ENCODE measurements around the gene METTL22.
"Not testable (repeated sequence)": the region's sequence is repeated elsewhere in the genome, so short reads cannot be mapped to it uniquely, and the experiment has no call there.

The METTL22 gene

DNA sequence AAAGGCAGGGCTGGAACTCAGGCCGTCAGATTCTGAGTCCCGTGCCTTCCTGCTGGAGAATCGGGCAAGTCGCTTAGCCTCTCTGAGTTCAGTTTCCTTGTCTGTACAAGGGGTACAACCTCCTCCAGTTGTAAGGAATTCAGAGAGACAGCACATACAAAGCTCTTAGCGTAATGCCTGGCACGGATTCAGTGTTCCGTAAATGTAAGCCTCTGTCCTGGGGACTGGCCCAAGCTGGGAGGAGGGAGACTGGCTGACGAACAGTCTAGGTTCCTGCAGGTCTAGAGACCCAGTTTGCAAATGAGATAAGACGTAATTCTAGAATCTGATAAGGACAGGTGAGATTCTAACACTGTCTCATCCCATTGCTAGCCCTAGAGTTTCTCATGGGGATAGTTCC is 9.9 kb downstream of the METTL22 start:
- no peak for DNase-seq (ENCODE audit: low read depth in 1 of 2, low spot score in 1 of 2)

DNA sequence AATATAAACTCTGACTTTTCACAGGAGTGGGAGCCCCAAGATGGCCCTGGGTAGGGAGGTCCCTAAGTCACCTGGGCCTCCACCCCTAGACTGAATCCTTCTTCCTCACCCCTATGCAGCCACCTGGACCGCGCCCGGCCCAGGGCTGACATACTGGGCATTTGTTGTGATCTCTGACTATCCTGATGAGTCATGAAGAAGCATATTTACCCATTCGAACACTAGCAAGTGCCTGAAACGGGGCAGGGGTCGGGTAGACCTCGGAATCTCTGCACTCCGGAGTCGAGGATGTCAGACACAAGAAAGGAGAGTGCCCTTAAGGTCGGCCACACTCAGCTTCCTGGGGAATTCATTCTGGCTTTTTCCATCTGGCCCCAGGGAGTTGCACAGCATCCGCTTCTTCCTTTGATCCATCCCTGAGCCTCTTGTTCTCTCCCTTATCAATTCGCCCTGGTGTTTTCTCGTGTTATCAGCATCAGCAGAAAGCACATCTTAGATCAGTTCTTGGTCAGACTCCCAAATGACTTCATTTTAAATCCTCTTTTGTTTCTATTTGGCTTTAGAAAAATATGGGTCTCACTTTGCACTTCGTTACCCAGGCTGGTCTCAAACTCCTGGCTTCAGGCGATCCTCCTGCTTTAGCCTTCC is 10.4 kb downstream of the METTL22 start:
- no peak for DNase-seq (ENCODE audit: low read depth in 1 of 2, low spot score in 1 of 2)

DNA sequence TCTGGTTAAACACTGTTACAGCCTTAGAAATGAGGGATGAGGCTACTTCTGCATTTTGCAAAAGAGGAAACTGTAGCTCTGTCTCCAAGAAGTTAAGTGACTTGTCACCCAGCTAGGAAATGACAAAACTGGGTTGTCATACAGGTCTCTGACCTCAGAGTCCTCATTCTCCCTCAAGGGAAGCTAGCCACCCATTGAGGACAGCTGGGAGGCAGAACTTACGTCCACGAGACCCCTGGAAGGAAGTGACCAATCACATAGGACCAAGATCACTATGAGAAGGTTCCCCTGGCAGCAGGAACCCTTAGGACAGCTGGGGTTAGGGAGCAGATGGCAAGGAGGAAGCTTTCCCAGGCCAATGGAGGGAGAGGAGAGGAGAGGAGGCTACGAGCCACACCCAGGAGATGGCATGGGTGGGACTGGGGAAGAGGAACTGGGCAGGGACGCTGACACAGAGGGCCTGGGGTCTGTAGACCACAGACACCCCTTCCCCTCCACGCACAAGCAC is 11.2 kb downstream of the METTL22 start:
- DNase-seq (ENCODE audit: low read depth in 1 of 2, low spot score in 1 of 2): no peak

DNA sequence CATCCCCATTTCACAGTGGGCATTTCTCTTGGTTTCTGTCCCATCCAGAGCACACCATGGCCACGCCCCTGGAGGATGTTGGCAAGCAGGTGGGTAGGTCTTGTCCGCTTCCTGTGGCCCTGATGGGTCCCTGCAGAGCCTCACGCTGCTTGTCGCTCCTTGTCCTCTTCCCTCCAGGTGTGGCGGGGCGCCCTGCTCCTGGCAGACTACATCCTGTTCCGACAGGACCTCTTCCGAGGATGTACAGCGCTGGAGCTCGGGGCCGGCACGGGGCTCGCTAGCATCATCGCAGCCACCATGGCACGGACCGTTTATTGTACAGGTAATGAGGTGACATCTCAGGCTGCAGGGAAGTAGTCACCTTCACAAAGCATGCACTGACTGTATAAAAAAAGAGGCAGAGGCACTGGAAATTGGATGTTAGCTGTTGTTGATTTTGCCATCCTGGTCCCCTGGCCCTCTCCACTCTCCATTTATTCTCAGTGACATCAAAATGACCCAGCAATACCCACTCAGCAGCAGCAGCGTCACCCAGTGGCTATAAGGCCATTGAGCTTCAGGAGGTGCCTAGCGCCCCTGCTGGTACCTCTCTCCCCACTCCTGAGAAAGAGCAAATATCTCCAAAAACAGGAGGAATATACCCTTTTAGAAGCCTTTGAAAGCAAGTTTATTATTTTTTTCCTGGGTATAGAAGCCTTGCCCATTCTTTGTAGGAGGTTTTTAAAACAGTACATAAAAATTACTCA is 13.7 kb downstream of the METTL22 start:
- no peak for DNase-seq (ENCODE audit: low read depth in 1 of 2, low spot score in 1 of 2)

GRCh38 chr16:8639694-8640093 is 18.2 kb downstream of the METTL22 start:
- DNase-seq (ENCODE audit: low read depth in 1 of 2, low spot score in 1 of 2): no peak

- DNase-seq (ENCODE audit: low read depth in 1 of 2, low spot score in 1 of 2): no peak
Observed at GRCh38 chr16:8641671-8642070, 20.2 kb downstream of the METTL22 start.

DNA sequence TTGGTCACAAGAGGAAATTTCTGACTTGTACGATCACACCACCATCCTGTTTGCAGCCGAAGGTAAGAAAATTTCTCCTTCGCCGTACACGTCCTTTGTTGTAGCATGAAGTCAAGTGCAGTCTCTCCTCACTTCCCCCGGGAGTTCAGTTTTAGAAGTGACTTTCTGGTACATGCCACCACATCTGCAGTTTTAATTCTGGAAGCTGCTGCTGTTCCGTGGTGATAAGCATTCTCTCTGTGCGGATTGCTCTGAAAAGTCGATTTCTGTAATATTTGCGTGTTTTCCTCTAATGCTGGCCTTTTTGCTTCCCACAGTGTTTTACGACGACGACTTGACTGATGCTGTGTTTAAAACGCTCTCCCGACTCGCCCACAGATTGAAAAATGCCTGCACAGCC is 20.6 kb downstream of the METTL22 start:
- no peak for DNase-seq (ENCODE audit: low read depth in 1 of 2, low spot score in 1 of 2)

DNA sequence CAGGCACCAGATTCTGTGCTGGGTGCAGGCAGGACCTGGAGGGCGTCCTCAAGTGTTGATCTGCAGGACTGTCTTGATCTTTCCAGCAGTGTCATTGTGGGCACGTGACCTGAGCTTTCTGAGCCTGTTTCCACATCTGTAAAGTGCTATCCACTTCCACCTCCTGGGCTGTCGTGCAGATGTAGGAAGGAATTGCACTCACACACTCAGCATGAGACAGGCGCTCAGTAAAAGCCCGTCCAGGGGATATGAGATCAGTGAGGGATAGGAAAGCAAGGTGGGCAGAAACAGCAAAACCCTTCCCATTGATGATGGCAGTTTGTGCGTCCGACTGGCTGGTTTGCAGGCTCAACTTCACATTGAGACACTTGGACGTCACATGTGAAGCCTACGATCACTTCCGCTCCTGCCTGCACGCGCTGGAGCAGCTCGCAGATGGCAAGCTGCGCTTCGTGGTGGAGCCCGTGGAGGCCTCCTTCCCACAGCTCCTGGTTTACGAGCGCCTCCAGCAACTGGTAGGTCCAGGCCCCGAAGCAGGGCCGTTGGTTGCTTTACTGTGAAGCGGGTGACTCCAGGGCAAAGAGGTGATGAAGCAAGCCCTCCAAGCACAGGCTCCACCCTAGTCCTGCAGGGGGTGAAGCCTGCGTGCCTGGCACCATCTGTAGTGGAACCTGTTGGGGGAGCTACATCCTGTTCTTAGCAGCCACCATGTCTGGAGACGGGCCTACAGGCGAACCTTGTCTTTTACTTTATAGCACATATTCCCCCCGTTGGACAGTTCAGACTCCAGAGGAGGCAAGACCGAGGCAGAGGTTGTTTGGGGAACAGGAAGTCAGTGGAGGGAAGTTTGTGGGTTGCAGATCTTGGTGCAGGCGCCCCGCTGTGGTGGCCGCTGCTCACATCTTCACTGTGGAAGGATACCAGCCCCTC is 23.0 kb downstream of the METTL22 start:
- no peak for DNase-seq (ENCODE audit: low read depth in 1 of 2, low spot score in 1 of 2)

DNA sequence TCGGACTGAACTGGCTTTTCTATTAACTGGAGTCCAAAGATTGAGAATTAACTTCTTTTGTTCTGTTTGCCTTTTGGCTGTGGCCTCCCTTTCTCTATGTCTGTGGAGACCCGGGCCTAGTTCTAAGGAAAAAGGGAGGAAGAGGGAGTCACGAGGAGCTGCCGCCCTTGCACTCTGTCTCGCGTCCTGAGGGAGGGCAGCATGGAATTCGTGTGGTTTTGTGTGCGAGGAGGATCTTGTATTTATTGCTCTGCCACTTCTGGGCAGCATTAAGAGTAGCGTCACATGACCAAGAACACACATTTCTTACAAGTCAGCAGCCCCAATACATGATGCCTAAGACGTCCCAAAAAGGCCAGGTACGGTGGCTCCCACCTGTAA is 23.6 kb downstream of the METTL22 start:
- DNase-seq (ENCODE audit: low read depth in 1 of 2, low spot score in 1 of 2): no peak

DNA sequence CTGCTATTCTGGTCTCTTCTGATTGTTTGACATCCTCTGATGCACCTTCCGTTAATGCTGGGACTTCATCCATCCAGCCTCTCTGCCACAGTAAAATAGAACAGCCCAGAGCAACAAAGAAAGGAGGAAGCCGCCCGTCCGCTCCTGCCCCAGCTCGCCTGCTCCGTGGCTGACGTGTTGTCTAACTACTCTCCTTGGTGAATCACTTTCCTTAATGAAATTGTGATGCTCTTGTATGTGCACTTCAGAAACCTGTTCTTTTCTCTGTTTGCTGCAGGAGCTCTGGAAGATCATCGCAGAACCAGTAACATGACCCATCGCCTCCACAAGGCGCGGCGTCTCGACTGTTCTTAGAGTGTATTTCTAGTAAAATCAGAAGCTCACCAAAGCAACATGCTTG is 24.3 kb downstream of the METTL22 start:
- DNase-seq (ENCODE audit: low read depth in 1 of 2, low spot score in 1 of 2): no peak

GRCh38 chr16:8646326-8647053 is 25.0 kb downstream of the METTL22 start:
- no peak for DNase-seq (ENCODE audit: low read depth in 1 of 2, low spot score in 1 of 2)

GRCh38 chr16:8647721-8648318 is 26.3 kb downstream of the METTL22 start:
- no peak for DNase-seq (ENCODE audit: low read depth in 1 of 2, low spot score in 1 of 2)

- no peak for DNase-seq (ENCODE audit: low read depth in 1 of 2, low spot score in 1 of 2)
Observed at GRCh38 chr16:8648877-8649276, 27.4 kb downstream of the METTL22 start.

DNA sequence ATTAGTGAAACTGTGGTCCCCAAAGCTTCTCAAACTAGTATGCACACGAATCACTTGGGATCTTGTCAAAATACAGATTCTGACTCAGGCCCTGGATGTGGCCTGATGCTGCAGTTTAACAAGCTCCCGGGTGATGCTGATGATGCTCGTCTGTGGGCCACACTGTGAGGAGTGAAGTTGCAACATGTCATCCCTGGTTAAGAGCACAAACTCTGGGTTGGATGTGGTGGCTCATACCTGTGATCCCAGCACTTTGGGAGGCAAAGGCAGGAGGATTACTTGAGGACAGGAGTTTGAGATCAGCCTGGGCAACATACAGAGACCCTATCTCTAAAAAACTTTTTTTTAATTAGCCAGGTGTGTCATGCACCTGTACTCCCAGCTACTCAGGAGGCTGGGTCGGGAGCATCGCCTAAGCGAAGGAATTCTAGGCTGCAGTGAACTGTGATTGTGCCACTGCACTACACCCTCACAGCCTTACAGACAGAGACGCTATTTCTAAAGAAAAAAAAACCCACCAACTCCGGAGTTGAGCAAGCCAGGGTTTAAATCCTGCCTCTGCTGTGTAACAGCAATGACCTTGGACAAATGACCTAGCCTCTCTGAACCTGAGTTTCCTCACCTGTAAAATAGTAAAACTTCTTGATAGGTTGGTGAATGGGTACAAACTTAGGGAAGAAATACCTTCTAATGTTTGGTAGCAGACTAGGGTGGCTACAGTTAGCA is 28.5 kb downstream of the METTL22 start:
- DNase-seq (ENCODE audit: low read depth in 1 of 2, low spot score in 1 of 2): no peak

GRCh38 chr16:8651958-8652357 is 30.5 kb downstream of the METTL22 start:
- DNase-seq (ENCODE audit: low read depth in 1 of 2, low spot score in 1 of 2): not testable (repeated sequence)

- no peak for DNase-seq (ENCODE audit: low read depth in 1 of 2, low spot score in 1 of 2)
Observed at GRCh38 chr16:8655184-8655717, 33.8 kb downstream of the METTL22 start.

- DNase-seq (ENCODE audit: low read depth in 1 of 2, low spot score in 1 of 2): no peak
Observed at GRCh38 chr16:8656376-8656775, 34.9 kb downstream of the METTL22 start.

- DNase-seq (ENCODE audit: low read depth in 1 of 2, low spot score in 1 of 2): peak; percentile 13 to 26
Observed at GRCh38 chr16:8660841-8661301, 39.4 kb downstream of the METTL22 start.

DNA sequence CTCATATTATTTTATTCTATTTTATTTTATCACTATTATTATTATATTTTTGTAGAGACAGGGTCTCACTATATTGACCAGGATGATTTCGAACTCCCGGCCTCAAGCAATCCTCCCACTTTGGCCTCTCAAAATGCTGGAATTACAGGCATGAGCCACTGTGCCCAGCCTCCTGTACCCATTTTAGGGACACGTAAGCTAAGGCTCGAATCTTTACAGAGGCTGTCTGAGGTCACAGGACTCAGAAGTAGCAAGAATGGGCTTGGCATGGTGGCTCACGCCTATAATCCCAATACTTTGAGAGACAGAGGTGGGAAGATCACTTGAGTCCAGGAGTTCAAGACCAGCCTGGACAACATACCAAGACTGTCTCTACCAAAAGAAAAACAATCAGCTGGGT is 40.2 kb downstream of the METTL22 start:
- no peak for DNase-seq (ENCODE audit: low read depth in 1 of 2, low spot score in 1 of 2)

Data from activated CD4-positive, alpha-beta T cell treated with anti-CD3 and anti-CD28 coated beads, Interleukin-2, amount 50 U/mL, for 24 hours (primary cell).